Upper lobe of left lung (tissue), 4 donors: Measurements from ENCODE around the gene RIOK3.

Source experiments
- CTCF ChIP-seq, 6 experiments: fragments of 450-650 bp in 4 of 6; fragments of 200-600 bp in 2 of 6; sonication (generic) in 2 of 6; IDR thresholded peaks; one replicate each; pipeline ENCODE4 v1.5.1; 2016 to 2019; ENCODE audit warnings: antibody characterized with exemption in 6 of 6
- EP300 ChIP-seq, 4 donors: sonication (generic); formaldehyde crosslinking; IDR thresholded peaks; one replicate each; pipeline ENCODE4 v1.5.1; 2017; ENCODE audit warnings: antibody characterized with exemption in 4 of 4, control low read depth in 2 of 4
- POLR2AphosphoS5 ChIP-seq, 2 donors: sonication (generic); formaldehyde crosslinking; IDR thresholded peaks; one replicate each; pipeline ENCODE4 v1.5.1; 2017; ENCODE audit warnings: antibody characterized with exemption in 2 of 2

DNA sequence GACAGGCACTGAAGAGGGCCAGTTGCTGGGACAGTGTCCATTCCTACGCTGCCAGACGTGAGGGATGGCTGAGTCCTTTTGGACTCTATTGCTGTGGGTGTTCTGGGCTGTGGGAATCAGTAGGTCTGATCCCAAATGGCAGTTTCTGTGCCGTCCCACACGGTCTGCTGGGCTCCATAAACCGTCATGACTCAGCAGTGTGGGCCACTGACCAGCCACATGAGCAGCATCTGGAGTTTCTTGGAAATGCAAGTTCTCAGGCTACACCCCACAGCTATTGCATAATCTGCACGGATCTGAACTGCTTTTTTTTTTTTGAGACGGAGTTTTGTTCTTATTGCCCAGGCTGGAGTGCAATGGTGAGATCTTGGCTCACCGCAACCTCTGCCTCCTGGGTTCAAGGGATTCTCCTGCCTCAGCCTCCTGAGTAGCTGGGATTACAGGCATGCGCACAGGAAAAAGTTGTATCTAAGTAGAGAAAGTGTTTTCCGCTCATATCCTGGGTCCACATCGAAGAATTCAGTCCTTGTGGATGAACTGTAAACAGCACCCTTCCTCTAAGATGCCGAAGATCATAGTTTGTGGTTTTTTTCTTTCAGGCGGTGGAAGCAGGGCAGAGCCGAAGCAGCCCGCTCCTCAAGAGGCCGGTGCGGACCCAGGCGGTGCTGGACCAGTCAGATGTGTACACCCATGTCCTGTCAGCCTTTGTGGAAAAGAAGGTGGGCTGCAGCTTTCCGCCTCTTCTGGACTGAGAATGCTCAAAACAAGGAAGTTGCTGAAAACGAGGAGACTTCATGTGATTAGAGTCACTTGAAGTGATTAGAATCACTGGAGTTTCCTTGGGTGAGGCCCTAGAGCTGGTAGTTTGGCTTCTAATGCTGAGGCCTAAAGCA is 75.7 kb downstream of the RIOK3 start:
- TF ChIP-seq POLR2AphosphoS5 (IDR thresholded peaks at IDR 0.05): no peak
- no peak for TF ChIP-seq EP300 (IDR thresholded peaks at IDR 0.05)
- no peak for TF ChIP-seq CTCF (IDR thresholded peaks at IDR 0.05)
